Peyer's patch (tissue), 4 donors: ENCODE measurements around the gene WASF3.

ENCODE experiments used
- CTCF ChIP-seq, 6 experiments: fragments of 450-650 bp in 4 of 6; fragments of 200-600 bp in 2 of 6; sonication (generic) in 1 of 6; IDR thresholded peaks; one replicate each; pipeline ENCODE4 v1.5.1; 2017 to 2019; ENCODE audit warnings: antibody characterized with exemption in 6 of 6, mild to moderate bottlenecking in 3 of 6, moderate library complexity in 1 of 6
- POLR2A ChIP-seq, 2 donors: fragments of 450-650 bp; IDR thresholded peaks; one replicate each; pipeline ENCODE4 v1.5.1; 2017; ENCODE audit warnings: antibody characterized with exemption in 2 of 2, mild to moderate bottlenecking in 2 of 2, moderate library complexity in 2 of 2

- TF ChIP-seq CTCF (IDR thresholded peaks at IDR 0.05) (no peak), POLR2A (IDR thresholded peaks at IDR 0.05) (no peak)
Measured at GRCh38 chr13:26719356-26719945, 162.0 kb downstream of the WASF3 start.
